ENCODE measurements around the gene CLDN15.

CLDN15 gene

DNA sequence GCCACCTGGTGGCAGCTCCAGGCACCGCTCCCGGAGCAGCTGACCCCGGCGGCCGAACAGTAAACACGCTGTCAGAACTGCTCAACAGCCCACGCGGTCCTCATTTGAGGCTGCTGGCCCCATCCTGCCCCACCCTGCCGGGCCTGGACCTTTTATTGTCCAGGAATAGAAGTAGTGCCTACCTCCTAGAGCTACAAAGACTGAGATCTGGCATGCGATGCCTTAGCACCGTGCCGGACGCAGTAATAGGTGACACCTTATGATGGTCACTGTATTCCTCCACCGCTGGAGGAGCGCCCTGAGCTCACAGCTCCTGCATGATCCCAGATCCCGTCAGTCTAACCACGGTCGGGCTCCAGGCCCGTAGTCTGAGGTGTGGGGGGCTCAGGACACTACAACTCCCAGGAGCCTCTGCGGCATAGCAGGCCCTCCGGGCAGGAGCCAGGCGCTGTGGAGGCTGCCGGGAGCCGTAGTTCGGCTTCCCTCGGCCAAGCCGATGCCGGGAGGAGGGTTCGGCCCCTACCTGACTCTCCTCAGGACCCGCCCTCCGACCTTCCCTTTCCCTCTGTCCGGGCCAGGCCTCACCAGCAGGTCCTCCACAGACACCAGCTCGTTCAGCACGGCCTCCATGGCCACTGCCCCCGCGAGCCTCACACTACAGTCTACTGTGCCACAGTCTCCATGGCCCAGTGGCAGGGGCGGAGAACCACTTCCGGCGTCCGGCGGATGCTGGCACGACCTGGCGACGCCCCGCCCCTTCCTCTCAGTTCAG, 7.0 kb upstream of the CLDN15 start, which contains the start of gene FIS1:
Gene FIS1 (minus strand): TSS at position 707 of the 772 bp plus-strand sequence. CDS start 77 bp downstream, at position 630.
- DNase-seq (ENCODE audit: low spot score): peak; percentile 97

DNA sequence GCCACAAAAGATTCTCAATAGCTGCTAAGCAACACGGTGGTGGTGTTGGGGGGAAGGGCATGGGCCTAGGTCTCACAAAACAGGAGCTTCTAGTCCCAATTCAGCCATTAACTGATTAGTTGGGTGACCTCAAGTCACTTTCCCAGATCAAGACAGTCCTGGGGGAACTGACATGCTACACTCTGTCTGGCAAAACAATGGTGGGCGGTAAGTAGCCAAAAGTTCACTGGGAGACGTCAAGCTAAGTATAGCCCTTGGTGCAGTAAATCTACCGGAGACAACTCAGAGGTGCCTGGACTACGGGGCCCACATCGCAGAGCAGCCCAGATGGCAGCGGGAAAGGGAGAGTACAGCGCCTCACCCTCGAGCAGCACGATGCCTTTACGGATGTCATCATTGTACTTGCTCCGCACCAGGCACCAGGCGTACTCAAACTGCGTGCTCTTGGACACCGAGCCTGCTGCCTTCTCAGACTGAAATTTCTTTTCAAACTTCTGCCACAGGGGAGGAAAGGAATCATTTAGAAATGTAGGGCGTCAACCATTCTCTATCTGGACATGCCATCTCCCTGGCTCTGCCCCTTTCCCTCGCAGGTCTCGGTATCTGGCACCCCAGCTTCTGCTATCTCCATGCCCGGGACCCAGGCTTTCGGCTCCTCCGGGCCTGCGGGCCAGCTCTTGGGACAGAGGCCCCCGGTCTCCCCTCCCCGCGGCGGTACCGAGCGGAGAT, 6.2 kb upstream of the CLDN15 start:
- DNase-seq (ENCODE audit: low spot score): no peak

DNA sequence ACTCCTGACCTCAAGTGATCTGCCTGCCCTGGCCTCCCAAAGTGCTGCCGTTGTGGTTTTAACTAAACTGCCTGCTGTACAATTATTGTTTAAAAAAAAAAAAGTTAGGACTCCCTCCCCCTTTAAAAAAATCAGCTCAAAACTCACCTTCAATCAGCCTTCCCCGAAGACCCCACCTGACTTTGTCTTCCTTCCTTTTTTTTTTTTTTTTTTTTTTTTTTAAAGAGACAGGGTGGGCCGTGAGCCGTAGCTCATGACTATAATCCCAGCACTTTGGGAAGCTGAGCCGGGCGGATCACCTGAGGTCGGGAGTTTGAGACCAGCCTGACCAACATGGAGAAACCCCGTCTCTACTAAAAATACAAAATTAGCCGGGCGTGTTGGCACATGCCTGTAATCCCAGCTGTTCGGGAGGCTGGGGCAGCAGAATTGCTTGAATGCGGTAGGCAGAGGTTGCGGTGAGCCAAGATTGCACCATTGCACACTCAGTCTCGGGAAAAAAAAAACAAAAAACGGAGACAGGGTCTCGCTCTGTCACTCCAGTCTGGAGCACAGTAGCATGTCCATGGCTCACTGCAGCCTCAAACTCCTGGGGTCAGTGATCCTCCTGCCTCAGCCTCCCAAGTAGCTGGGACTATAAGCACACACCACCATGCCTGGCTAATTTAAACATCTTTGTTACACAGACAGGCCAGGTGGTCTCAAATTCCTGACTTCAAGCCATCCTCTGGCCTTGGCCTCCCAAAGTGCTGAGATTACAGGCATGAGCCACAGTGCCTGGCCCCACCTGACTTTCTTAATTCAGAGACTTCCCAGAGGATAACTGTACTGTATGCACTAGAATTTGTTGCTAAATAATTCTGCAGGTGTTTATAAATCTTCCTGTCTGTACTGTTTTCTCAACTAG, 4.1 kb upstream of the CLDN15 start:
- DNase-seq (ENCODE audit: low spot score): no peak

DNA sequence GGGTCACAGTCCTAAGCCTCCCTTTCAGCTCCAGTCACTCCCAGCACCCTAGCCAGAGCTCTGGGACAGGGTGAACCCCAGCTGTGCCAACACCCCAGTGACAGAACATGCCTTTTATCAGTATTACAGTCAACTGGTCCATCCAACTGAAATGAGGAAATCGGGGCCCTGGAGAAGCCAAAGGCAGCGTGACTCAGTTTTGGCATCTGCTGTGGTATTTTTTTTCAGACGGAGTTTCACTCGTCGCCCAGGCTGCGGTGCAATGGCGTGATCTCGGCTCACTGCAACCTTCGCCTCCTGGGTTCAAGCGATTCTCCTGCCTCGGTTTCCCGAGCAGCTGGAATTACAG, 3.4 kb upstream of the CLDN15 start:
- no peak for DNase-seq (ENCODE audit: low spot score)

DNA sequence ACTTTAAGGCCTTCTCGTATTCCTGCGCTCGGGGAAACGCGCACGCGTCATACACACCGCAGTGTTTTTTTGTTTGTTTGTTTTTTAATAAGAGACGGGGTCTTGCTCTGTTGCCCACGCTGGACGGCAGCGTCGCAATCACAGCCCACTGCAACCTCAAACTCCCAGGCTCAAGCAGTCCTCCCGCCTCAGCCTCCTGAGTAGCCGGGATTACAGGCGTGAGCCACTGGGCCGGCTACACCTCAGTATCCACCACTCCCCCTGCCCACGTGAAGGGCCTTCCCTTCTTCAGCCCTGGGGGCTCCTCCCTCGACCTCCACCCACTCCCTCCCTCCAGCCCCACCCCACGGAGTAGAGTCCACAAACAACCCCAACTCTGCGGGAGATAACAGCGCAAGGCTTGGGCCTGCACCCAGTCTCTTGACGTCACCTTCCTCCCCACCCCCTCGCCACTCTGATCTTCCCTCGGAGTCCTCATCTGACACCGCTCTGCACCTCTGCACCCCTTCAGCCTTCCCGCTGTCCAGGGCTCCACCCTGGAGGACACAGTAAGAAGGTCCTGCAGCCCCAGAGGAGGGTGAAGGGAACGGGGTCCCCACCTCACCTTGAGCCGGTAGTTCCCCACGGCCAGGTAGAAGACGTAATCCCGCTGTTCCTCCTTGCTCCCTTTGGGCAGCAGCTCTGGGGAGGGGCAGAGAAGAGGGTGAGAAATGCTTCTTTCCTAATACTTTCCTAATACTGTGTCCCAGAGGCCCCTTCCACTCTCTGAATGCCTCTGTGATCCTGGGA, 2.8 kb upstream of the CLDN15 start:
- no peak for DNase-seq (ENCODE audit: low spot score)

DNA sequence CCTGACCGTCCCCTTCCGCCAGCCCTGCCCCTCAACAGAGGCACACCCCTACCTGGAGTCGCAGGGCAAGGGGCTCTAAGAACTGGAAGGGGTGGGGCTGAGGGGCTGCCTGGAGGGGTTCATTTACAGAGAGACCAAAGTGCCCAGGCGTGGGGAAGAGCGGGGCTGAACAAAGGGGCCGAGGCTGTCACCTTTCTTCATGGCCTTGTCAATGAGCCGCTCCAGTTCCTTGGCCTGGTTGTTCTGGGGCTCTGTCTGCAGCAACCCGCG, 2.3 kb upstream of the CLDN15 start:
- no peak for DNase-seq (ENCODE audit: low spot score)

DNA sequence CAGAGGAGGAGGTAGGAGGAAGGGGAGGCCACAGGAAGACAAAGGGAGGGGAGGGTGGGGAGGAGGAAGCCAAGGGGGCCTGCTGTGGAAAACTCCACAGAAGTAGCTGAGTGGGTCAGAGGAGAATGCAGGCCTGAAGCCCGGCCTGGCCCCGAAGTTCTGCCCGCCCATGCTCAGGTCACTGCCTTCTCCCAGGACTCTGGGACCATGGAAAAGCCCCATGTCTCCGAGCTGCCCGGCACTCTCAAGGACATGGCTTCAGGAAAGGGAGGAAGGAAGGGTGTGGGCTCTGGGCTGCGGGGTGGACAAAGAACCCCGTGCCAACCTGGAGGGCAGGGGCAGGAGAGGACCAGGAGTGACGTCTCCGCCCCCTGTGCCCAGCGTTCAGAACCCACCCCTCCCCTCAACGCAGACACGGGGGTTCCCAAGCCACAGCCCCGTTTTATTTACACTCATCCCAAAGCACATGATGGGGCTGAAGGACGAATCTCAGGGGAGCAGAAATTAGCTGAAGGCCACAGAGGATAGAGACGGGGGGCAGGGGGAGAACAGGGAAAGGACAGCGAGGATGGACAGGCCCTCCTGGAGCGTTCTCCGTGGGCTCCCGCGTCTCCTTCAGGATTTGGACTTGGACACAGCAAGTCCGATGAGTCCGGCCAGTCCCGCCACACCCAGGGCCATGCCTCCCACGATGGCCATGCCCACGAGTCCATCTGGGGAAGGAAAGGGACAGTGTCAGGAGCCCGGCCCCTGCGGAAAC, 1.8 kb upstream of the CLDN15 start:
- no peak for DNase-seq (ENCODE audit: low spot score)

DNA sequence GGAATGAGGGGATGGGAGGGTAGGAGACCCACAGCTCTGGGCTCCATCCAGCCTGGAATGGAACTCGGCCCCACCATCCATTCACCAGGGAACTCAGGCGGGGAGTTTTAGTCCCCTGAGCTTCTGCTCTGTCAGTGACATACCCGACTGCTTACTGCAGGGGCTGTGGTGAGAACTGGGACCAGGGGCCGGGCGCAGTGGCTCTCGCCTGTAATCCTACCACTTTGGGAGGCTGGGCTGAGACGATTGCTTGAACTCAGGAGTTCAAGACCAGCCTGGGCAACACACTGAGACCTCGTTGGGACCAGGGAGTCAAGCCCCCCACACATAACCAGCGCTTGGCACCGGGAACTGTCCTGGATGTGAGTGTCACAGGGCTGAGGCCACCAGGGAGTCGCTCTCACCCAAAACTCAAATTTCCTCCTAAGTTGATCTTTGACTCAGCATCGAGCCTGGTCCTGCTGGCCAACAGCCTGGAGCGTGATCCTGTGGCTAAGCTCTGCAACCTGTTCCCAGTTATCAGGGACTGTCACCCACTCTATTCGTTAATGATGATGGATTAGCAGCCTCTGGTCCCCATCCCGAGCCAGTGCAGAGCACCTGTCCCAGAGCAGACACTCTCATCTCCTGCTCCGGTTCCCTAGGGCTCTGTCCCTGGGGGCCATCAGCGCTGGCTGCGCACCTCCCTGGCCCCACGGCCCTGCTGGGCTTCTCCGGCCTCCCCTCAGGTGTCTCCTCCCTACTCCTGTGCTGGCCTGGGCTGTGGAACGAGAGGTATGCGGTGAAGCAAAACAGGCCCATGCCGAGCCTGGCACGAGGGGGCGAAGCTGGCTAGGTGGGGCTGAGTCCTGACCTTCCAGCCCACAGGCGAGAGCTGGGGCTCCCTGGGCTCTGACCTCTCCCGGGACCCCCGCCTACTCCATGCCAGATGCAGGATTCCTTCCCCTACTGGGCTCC, 902 bp upstream of the CLDN15 start:
- DNase-seq (ENCODE audit: low spot score): no peak

DNA sequence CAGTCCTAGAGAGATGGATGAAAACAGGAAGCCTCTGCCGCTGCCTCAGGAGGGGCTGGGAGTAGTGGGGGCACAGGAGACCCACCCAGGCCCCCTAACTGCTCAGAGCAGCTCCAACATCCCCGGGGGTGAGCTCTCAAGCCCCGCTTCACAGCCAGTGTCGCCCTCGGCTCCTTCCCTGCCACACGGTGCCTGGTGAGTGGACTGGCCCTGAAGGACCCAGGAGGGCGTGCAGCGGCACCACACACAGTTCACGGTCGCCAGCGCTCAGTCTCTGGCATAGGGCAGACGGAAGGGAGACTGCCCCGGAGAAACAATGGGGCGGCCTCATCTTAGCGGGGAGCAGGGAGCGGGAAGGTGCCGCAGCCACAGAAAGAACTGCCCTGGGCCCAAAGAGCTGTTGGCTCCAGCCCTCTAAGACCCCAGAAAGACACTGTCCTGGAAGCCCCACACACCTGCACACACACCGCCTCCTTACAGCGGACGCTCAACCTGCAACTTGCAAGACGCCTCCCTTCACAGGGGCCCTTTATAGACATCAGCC, 1.2 kb downstream of the CLDN15 start:
- DNase-seq (ENCODE audit: low spot score): no peak

DNA sequence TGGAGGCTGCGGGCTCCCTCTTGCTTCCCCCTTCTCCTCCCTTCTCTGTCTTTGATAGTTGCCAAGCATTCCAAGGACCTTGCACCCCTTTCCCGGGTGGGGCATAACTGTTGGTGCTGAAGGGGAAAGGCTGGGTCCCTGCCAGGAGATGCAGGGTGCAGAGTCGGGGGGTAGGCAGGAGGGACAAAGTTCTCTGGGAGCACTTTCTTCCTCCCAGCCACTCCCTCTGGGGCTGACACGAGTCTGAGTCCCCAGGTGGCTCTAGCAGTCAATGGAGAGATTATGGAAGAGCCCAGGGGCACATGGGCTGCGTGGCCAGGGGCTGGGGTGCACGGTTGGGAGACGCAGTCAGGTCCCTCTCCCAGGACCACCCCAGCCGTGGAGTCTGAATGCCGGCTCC, 2.1 kb downstream of the CLDN15 start:
- no peak for DNase-seq (ENCODE audit: low spot score)

DNA sequence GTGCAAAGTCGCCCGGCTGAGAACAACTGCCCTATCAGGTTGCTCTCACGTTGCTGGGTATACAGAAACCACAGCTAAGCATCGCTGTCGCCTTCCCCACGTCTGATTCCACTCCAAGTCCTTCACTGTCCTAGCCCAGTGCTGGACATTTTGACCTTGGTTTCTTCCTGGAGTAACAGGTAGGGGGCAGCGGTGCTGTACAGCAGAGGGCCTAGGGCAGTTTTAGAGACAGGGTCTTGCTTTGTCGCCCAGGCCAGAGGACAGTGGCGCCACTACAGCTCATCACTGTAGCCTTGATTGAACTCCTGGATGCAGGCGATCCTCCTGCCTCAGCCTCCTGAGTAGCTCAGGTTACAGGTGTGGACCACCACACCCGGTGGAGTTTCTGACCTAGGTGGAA, 2.6 kb downstream of the CLDN15 start:
- no peak for DNase-seq (ENCODE audit: low spot score)

DNA sequence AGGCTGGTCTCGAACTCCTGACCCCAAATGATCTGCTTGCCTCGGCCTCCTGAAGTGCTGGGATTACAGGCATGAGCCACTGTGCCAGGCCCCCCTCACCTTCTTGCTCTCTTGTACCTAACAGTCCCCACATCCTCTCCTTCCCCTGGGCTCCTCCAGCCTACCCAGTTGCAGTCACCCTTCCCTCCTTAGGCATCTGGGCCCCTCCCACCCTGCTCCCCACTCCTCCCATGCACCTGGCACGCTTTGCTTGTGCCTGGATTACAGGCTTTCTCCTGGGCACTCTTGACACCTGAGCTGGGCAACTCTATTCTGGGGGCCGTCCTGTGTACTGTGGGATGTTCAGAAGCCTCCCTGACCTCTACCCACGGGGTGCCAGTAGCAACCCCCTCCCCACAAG, 3.0 kb downstream of the CLDN15 start:
- no peak for DNase-seq (ENCODE audit: low spot score)

DNA sequence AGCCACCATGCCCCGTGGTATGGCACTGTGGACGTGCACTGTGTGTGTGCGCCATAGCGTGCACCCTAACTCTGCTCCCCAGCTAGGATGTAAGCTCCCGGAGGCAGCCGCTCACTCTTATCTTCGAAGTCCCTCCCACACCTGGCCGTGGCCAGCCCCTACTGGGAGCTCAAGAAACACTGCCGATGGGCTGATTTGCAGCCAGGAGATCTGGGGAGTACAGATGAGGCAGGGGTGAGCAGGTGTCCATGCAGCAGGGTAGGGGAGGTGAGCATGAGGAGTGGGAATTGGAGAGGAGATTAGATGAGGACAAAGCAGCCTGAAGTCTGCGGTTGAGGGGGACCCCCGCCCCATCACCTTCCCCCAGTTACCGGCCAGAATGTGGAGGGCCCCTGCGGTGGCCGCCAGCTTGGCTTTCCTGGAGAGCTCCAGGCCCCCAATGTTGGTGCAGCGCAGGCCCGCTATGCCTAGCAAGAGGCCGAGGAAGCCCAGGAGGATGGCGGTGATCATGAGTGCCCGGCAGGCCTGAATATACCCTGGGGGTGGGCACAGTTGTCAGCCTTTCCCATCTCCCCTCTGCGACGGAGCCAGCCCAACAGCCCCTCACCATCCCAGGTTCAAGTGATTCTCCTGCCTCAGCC, 3.6 kb downstream of the CLDN15 start:
- DNase-seq (ENCODE audit: low spot score): no peak

DNA sequence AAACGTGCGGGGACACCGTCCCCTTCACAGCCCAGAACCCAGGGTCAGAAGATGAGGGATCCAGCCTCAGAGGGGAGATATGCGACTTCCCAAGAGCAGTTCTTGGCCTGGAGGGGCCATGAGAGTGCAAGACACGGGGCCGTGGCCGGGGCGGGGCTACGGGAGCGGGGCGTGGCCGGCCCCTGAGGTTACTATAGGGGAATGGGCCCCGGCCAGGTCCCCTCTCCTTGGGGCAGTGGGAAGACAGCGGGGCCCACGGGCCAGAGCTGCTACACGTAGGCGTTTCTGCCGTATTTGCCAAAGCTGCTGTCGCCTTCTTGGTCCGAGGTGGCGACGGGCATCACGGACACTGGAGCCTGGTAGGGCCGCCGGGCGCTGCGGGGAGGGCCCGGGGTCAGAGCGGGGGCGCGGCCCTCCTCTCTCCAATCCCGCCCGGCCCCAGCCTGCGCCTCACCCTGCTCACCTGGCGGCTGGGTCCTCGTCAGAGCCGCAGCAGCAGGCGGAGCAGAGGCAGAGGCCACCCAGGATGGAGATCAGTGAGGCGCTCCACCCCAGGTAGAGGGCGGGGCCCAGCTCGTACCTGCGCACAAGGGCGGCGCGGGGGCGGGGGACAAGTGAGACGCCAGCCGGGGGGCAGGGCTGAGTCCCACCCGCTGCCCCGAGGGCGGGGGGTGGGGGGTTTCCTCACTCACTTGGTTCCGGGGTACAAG, 5.3 kb downstream of the CLDN15 start:
- DNase-seq (ENCODE audit: low spot score): no peak

DNA sequence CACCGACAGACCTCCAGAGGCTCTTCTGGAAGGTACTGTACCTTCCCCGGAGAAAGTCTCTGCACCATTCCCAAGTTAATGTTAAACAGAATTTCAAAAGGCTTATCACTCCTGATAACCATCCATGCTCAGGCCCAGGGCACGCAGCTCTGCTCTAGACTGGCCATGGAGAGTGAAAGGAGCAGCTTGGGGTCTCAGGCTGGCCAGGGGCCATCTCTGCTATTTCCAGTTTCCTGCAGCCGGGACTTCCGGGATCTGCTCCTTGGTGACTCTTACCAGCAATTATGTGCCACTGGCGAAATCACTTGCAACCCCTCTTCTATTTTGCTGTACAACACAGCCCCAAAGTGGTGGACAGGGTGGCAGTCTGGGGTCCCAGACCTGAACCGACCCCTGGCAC, 6.0 kb downstream of the CLDN15 start:
- no peak for DNase-seq (ENCODE audit: low spot score)

DNA sequence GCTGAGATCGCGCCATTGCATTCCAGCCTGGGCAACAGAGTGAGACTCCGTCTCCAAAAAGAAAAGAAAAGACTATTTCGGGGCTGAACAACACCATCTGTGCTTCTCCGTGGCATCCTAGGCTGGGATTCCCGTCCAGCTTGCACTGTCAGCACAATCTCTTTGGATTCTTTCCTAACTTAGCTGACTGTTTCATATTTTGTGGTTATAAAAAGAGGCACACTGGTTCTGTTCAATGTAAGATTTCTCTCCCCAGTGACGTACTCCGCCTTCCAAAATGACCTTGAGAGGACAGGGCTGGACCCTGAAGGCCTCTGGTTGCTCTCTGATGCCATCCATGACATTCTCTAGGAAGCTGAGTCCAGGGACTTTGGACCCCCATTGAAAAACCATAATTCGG, 10.9 kb downstream of the CLDN15 start:
- no peak for DNase-seq (ENCODE audit: low spot score)

DNA sequence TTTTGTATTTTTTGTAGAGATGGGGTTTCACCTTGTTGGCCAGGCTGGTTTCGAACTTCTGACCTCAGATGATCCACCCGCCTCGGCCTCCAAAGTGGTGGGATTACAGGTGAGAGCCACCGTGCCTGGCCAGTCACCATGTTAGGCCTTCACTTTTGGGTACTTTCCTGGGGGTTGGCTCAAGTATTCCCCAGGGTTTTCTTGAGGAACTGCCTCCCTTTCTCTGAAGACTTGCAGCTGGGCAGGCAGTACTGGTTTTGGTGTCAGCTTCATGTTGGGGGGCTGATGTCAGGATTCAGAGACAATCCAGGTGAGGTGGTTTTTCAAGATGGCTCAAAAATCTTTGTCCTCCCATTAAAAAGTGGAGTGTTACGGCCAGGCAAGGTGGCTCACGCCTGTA, 12.0 kb downstream of the CLDN15 start:
- no peak for DNase-seq (ENCODE audit: low spot score)

DNA sequence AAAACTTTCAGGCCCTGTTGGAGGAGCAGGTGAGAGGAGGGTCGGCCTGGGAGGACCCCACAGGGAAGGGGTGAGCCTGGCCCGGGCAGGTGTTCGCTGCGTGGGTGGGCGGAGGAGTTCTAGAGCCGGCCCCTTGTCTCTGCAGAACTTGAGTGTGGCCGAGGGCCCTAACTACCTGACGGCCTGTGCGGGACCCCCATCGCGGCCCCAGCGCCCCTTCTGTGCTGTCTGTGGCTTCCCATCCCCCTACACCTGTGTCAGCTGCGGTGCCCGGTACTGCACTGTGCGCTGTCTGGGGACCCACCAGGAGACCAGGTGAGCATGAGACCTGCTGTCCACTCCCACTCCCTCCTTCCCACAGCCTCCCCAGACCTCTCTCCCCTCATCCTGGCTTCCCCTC, 14.1 kb downstream of the CLDN15 start:
- DNase-seq (ENCODE audit: low spot score): no peak
